Measurements from ENCODE around the gene ZNF536. TPM values are rescaled to one million over a fixed set of nuclear protein-coding genes. Genes with fewer than 3 reads are reported as not detected.

ZNF536 gene
- total RNA-seq, 1 donor from 2014 or later, result 9.2 TPM

DNA sequence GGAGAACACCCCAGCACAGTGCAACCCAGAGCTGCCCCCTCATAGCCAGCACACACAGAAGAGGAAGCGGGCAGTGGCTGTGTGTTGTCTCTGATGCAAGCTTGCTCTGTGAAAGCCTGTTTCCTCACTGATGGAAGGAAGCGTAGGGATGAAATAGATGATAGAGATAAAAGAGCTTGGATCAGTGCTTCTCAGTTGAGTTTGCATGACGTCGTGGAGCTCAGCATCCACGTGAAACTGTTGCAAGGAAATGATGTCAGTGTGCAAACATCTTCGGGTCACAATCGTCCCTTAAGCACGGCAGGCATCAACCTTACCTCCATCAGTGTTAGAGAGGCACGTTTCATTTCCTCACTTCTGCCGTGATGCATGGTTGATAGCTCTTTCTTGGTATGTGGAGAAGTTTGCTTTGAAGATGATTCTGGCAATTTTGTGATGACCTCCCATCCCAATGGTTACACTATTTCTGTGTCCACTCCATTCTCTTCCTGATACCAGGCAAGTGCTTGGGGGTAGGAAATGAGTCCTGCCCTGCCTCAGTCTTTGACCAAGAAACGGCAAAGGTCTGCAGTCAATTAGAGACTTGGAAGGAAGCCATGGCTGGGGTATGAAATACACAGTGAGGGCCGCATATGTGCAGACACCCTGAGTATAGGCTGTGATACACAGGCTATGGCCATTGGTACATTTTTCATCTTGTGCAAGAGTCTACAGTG is 183.0 kb downstream of the ZNF536 start:
- H3K36me3 Mint-ChIP-seq, result no peaks in the 10 kb centered on the region
- no peak overlapping the region for H3K4me3 Mint-ChIP-seq
- H3K27ac Mint-ChIP-seq, result no peak overlapping the region
- TF ChIP-seq, protein P1, sequence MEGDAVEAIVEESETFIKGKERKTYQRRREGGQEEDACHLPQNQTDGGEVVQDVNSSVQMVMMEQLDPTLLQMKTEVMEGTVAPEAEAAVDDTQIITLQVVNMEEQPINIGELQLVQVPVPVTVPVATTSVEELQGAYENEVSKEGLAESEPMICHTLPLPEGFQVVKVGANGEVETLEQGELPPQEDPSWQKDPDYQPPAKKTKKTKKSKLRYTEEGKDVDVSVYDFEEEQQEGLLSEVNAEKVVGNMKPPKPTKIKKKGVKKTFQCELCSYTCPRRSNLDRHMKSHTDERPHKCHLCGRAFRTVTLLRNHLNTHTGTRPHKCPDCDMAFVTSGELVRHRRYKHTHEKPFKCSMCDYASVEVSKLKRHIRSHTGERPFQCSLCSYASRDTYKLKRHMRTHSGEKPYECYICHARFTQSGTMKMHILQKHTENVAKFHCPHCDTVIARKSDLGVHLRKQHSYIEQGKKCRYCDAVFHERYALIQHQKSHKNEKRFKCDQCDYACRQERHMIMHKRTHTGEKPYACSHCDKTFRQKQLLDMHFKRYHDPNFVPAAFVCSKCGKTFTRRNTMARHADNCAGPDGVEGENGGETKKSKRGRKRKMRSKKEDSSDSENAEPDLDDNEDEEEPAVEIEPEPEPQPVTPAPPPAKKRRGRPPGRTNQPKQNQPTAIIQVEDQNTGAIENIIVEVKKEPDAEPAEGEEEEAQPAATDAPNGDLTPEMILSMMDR (conservative IDR thresholded peaks at IDR 0.05), result no peak
- DNase-seq (ENCODE audit: extremely low spot score, unreplicated experiment), result no peak
- H3K27me3 Mint-ChIP-seq, result peaks cover 35% of the 10 kb centered on the region
- H3K4me1 Mint-ChIP-seq (ENCODE audit: unreplicated experiment), result peaks cover 18% of the 10 kb centered on the region
- no peaks in the 10 kb centered on the region for H3K9me3 Mint-ChIP-seq

- Mint-ChIP-seq H3K4me3 (no peak overlapping the region), H3K27me3 (peaks cover 39% of the 10 kb centered on the region), H3K4me1 (ENCODE audit: unreplicated experiment) (peaks cover 18% of the 10 kb centered on the region), H3K27ac (no peak overlapping the region), H3K9me3 (no peaks in the 10 kb centered on the region), H3K36me3 (no peaks in the 10 kb centered on the region)
- TF ChIP-seq, protein P1 (conservative IDR thresholded peaks at IDR 0.05), result no peak
- DNase-seq (ENCODE audit: extremely low spot score, unreplicated experiment), result no peak
Measured at GRCh38 chr19:30555791-30556110, 183.6 kb downstream of the ZNF536 start.

DNA sequence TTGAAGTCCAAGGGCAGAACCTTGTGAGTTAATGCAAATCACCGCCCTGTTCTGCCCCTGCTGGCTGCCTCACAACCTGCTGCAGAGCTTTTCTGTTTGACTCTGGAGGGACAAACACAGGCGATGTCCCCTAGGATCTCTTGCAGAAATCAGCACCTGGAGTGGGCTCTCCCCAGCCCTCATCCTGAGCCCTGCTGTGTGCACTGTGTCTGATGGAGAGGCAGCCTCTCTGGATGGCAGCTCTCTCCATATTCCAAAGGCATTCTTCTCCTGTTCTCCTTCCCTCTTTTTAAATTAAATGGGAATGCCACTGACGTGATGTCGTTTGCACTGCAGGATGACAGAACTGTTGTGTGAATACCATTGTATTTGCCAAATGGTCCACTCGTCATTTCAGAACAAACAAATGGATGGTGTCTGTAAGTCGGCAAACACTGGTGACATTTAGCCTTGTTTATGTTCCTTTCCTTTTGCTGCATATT is 184.1 kb downstream of the ZNF536 start:
- Mint-ChIP-seq H3K27ac (no peak overlapping the region), H3K4me3 (no peak overlapping the region), H3K36me3 (no peaks in the 10 kb centered on the region), H3K9me3 (no peaks in the 10 kb centered on the region), H3K4me1 (ENCODE audit: unreplicated experiment) (peaks cover 18% of the 10 kb centered on the region), H3K27me3 (peaks cover 41% of the 10 kb centered on the region)
- TF ChIP-seq, protein P1 (conservative IDR thresholded peaks at IDR 0.05), result peak; percentile 30
- DNase-seq (ENCODE audit: extremely low spot score, unreplicated experiment), result no peak

DNA sequence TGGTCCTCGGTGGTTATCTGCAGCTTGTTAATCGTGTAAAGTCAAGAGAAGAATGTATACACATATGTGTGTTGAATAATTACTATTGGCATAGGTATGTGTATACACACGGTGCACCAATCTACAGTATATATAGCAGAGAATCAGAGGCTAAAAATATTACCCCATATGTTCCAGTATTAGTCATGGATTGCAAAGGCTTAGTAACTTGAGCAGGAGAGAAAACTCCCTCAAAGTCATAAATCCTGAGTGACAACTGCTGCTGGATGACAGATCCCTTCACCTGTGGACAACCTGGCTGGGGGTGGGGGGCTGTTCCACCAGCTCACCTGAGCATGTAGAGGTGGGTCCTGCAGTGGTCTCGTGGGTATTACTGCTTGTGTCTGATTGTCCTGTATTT is 185.0 kb downstream of the ZNF536 start:
- TF ChIP-seq, protein P1 (conservative IDR thresholded peaks at IDR 0.05), result no peak
- no peaks in the 10 kb centered on the region for H3K9me3 Mint-ChIP-seq
- no peak for DNase-seq (ENCODE audit: extremely low spot score, unreplicated experiment)
- H3K36me3 Mint-ChIP-seq, result no peaks in the 10 kb centered on the region
- peaks cover 35% of the 10 kb centered on the region for H3K27me3 Mint-ChIP-seq
- H3K4me3 Mint-ChIP-seq, result no peak overlapping the region
- H3K4me1 Mint-ChIP-seq (ENCODE audit: unreplicated experiment), result peaks cover 18% of the 10 kb centered on the region
- no peak overlapping the region for H3K27ac Mint-ChIP-seq

- Mint-ChIP-seq H3K36me3 (no peaks in the 10 kb centered on the region), H3K4me1 (ENCODE audit: unreplicated experiment) (peaks cover 18% of the 10 kb centered on the region), H3K27ac (no peak overlapping the region), H3K4me3 (no peak overlapping the region), H3K9me3 (no peaks in the 10 kb centered on the region), H3K27me3 (peaks cover 35% of the 10 kb centered on the region)
- TF ChIP-seq, protein P1 (conservative IDR thresholded peaks at IDR 0.05), result no peak
- DNase-seq (ENCODE audit: extremely low spot score, unreplicated experiment), result no peak
Measured at GRCh38 chr19:30557927-30558557, 185.9 kb downstream of the ZNF536 start.
